HG02938 (cell line): ENCODE measurements around the gene CCDC77.

Experiments used
- ATAC-seq: cut with Tn5 transposase; IDR thresholded peaks from one replicate; pipeline ENCODE4 v1.9.1; 2021; ENCODE audit warnings: mild to moderate bottlenecking, moderate library complexity; ENCODE audit not compliant: unreplicated experiment

CCDC77 gene

DNA sequence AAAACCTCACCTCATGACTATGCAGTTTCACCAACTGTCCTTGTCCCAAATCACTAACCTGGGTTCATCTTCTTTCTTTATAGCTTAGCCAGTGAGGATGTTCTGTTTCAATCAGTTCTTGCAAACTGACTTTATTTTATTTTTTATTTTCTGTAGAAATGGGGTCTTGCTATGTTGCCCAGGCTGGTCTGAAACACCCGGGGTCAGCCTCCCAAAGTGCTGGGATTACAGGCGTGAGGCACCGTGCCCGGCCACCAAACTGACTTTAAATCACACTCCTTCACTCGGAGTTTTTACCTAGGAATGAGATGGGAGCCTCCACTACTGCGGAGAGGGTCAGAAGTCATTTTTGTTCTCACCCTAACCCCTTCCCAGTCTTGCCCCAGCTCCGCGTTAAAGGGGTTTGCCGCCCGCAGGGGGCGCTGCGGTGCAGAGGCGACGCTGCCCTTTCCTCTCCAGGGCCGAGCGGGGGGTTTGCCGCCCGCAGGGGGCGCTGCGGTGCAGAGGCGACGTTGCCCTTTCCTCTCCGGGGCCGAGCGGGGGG, 51.3 kb downstream of the CCDC77 start:
- ATAC-seq, result no peak

GRCh38 chr12:454833-455232, 53.4 kb downstream of the CCDC77 start:
- no peak for ATAC-seq

- ATAC-seq, result no peak
Observed at GRCh38 chr12:455821-456220, 54.4 kb downstream of the CCDC77 start.

GRCh38 chr12:457676-458075, 56.2 kb downstream of the CCDC77 start:
- ATAC-seq, result no peak

GRCh38 chr12:459050-459429, 57.6 kb downstream of the CCDC77 start:
- ATAC-seq, result no peak

GRCh38 chr12:459430-460258, 58.2 kb downstream of the CCDC77 start, which contains the start of gene B4GALNT3:
Gene B4GALNT3, plus strand, starts transcription at chr12:459939. Its CDS starts 438 bp downstream, at chr12:460377.
- no peak for ATAC-seq

DNA sequence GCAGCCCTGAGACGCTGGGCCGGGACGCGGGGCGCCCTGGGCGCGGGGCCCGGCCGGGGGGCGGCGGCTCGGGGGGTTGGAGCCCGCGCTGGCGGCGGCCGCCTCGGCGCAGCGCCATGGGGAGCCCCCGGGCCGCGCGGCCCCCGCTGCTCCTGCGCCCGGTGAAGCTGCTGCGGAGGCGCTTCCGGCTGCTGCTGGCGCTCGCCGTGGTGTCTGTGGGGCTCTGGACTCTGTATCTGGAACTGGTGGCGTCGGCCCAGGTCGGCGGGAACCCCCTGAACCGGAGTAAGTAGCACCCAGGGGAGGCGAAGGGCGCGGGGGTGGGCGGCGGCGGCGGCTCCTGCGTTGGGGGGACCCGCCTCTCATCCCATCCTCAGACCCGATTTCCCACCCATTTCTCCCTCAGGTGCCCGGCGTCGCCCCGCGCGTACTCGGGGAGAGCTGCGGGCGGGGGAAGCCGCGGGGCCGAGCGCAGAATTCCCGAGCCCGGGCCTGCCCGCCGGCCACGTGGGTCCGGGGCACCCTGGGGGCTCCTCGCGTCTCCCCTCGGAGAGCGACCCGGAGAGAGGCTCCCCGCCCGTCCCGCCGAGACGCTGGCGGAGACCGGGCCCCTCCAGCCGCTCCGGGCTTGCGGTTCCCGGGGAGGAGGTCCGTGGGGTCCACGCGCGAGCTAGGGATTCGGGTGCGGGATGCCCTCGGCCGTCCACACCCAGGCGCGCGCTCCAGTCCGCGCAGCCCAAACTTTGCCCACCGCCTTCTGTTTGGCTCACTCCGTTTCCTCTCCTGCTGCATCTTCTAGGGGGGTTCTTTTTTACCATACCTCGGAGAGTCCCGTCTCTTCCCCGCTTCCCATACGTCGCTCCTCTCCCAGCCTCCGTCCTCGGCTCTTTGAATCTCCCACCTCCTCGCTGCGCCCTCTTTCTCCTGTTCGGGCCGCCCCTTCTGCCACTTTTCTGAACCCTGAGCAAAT, 59.1 kb downstream of the CCDC77 start:
- no peak for ATAC-seq

DNA sequence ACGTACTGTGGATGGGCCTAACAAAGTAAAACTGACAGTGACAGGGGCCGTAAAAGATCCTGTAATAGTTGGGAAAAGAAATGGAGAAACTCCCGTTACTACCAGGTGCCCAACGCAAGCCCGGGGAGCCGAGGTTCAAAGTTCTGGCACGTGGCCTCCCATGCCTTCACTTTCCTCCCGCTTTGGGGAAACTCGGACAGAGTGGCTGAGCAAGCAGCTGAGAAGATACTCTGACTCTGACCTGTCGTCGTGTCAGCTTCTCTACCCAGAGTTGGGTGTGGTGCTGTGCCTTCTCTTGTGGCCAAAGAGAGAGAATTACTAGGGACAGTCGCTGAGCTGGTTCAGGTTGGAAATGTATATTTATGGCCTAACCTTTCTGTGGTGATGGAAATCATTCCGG, 60.0 kb downstream of the CCDC77 start:
- ATAC-seq, result no peak

DNA sequence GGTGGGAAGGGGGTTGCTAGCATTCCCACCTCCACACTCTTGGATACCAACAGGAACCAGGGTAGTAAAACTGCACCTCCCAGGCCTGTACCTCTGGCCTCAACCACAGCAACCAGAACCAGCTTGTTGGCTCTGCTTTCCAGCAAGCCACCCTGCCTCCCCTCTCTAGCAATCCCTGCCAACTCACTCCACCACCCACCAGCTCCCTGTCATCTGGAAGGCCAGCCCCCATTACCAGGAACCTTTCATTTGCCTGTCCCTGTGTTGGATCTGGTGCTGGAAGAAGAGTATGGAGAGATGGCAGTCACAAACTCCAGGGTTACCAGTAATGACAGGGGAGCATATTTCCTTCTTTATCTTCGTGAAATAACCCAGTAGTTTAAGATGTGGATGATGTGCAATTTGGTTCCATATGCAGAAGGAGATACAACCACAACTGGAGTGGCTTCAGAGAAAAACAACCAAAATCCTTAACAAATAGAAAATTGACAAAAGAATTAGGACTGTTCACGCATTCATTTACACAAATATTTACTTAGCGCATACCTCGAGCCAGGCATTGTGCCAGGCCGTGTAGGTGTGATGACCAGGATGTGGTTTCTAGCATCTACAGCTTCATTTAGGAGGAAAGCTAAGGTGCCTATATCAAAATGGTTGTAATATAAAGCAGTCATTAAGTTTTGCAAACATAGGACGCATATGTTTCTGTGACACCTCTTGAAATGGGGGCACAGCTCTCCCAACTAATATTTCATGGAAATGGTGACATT, 61.7 kb downstream of the CCDC77 start:
- no peak for ATAC-seq

DNA sequence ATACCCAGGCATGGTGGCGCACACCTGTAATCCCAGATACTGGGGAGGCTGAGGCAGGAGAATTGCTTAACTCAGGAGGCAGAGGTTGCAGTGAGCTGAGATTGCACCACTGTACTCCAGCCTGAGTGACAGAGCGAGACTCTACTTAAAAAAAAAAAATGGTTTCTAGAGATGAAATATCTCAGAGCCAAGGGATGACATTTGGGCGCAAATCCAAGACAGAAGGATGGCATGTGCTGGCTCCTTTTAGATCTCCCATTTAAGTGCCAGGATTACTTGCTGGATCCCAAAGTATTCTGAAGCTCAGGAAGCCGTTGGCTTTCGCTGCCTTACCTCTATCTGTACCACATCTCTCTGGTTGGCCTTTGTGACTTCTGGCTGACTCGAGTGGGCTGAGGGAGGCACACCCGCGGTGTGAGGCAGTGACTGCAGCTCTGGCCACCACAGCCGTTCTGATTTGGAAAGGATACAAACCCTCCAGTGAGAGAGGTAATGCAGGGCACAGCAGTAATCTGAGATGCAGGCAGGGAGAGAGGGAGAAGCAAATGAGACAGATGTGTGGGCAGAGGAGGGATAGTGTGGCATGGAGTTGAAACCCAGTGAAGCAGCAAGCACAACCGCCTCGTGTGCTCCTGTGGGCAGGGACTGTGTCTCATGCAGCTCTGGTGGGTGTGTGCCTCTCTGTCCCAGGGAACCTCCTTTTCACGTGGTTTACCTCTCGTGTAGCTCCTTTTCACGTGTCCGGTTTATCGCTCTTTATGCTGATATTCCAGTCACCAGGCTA, 63.2 kb downstream of the CCDC77 start:
- ATAC-seq, result no peak

- no peak for ATAC-seq
Observed at GRCh38 chr12:466039-466438, 64.6 kb downstream of the CCDC77 start.

GRCh38 chr12:466762-467161, 65.3 kb downstream of the CCDC77 start:
- ATAC-seq, result no peak

- no peak for ATAC-seq
Observed at GRCh38 chr12:467591-467990, 66.1 kb downstream of the CCDC77 start.

GRCh38 chr12:468671-469389, 67.4 kb downstream of the CCDC77 start:
- no peak for ATAC-seq

- no peak for ATAC-seq
Observed at GRCh38 chr12:470133-470532, 68.7 kb downstream of the CCDC77 start.

DNA sequence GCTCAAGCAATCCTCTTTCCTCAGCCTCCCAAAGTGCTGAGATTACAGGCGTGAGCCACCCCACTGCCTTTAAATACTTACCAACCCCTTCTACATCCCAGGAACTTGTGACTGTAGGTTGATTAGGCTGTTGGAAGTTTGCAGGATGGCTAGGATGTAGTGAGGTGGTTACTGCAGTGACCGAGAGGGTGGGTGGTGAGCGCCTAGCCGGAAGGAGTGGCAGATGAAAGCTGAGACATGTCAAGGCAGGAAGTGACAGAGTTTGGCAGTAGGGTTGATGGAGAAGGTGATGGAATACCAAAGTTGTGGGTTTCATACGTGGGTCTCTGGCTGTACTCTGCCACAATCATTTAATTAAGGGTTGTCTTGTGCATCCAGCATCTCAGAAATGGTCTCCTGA, 71.8 kb downstream of the CCDC77 start:
- no peak for ATAC-seq

- ATAC-seq, result no peak
Observed at GRCh38 chr12:473863-474577, 72.6 kb downstream of the CCDC77 start.

GRCh38 chr12:475286-475685, 73.8 kb downstream of the CCDC77 start:
- no peak for ATAC-seq

DNA sequence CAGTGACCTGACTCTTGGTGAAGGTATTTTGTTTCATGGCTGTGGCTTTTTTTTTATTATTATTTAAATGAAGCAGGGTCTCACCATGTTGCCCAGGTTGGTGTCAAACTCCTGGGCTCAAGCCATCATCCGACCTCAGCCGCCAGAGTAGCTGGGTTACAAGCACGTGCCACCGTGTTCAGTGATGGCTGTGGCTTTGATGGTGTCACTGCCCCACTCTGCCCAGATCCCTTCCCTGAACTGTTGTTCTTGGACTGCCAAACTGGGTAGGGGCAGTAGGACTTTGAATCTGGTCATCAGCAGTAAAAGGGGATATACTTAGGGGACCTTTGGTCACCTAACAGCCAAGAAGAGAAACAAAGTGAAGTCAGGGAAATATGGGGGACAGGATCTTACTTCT, 77.7 kb downstream of the CCDC77 start:
- ATAC-seq, result no peak
